ENCODE data around the gene MEIS2.

- TF ChIP-seq CTCF (IDR thresholded peaks at IDR 0.05; ENCODE audit: low read depth, low read length) (no peak), MYC (IDR thresholded peaks at IDR 0.05; ENCODE audit: low read depth, low read length) (no peak), POLR2A (IDR thresholded peaks at IDR 0.05; ENCODE audit: extremely low read depth, insufficient read length) (no peak), MAX (IDR thresholded peaks at IDR 0.05; ENCODE audit: low read depth, low read length) (no peak)
Measured at GRCh38 chr15:36996538-36997181, 103.7 kb downstream of the MEIS2 start.

Data from NB4 (cell line).